ENCODE results near the gene IQGAP3. TPM values are rescaled to one million over a fixed set of nuclear protein-coding genes. Genes with fewer than 3 reads are reported as not detected.

Gene IQGAP3
- total and polyA plus RNA-seq, 2 experiments from 2014 or later, result 11.9 to 31.8 TPM

- TF ChIP-seq ETS1 (IDR thresholded peaks at IDR 0.05), result no peak
- no peak for TF ChIP-seq STAT1 (IDR thresholded peaks at IDR 0.05; ENCODE audit: unreplicated experiment)
- TF ChIP-seq ZNF114 (CRISPR knock-in tag; IDR thresholded peaks at IDR 0.05), result no peak
Measured at GRCh38 chr1:156547434-156547833, 24.9 kb downstream of the IQGAP3 start (continued).

GRCh38 chr1:156546267-156546666 lies 26.1 kb downstream of the IQGAP3 start:
- Histone ChIP-seq H3F3A (replicated peaks; ENCODE audit: low read depth) (no peaks in the 10 kb centered on the region), H3K4me1 (ENCODE audit: insufficient read depth) (no peaks in the 10 kb centered on the region), H3K36me3 (ENCODE audit: insufficient read depth) (0 out of 2 replicates have a peak, but pooled peaks cover 4% of the 10 kb centered on the region), H3K27ac (ENCODE audit: low read depth) (no peak overlapping the region), H3K9me2 (ENCODE audit: insufficient read depth) (no peaks in the 10 kb centered on the region), H3K4me2 (no peak overlapping the region), H3K27me3 (ENCODE audit: insufficient read depth) (no peaks in the 10 kb centered on the region), H3K4me3 (no peak overlapping the region), H2AFZ (no peak overlapping the region), H4K20me1 (replicated peaks; ENCODE audit: insufficient read depth) (no peaks in the 10 kb centered on the region; the same call in 1 of the 2 replicates), H3K79me2 (replicated peaks; ENCODE audit: insufficient read depth) (no peaks in the 10 kb centered on the region)
- DNase-seq (ENCODE audit: low spot score), result no peak
- H3K9me3 Mint-ChIP-seq, result no peaks in the 10 kb centered on the region
- no peak overlapping the region for H3K4me3 Mint-ChIP-seq
- H3K27me3 Mint-ChIP-seq (ENCODE audit: insufficient read depth, low read depth, poor library complexity), result peaks cover 7% of the 10 kb centered on the region
- no peak overlapping the region for H3K27ac Mint-ChIP-seq
- no peaks in the 10 kb centered on the region for H3K4me1 Mint-ChIP-seq
- peaks cover 15% of the 10 kb centered on the region for H3K36me3 Mint-ChIP-seq (ENCODE audit: low read depth)
- ATAC-seq, result no peak
- TF ChIP-seq EZH2 (IDR thresholded peaks at IDR 0.05; ENCODE audit: low read depth, unreplicated experiment) (no peak), ZNF331 (CRISPR knock-in tag; IDR thresholded peaks at IDR 0.05; ENCODE audit: low read depth) (no peak), JUNB (IDR thresholded peaks at IDR 0.05; ENCODE audit: unreplicated experiment) (no peak), ETS1 (IDR thresholded peaks at IDR 0.05) (no peak), NANOG (IDR thresholded peaks at IDR 0.05; ENCODE audit: borderline replicate concordance) (no peak), STAT1 (IDR thresholded peaks at IDR 0.05; ENCODE audit: unreplicated experiment) (no peak), ZNF462 (CRISPR knock-in tag; IDR thresholded peaks at IDR 0.05) (no peak), POLR2AphosphoS5 (IDR thresholded peaks at IDR 0.05; ENCODE audit: low read depth) (no peak), CTCF (conservative IDR thresholded peaks at IDR 0.05; ENCODE audit: low read depth in 2 of 2) (no peak), EZH2phosphoT487 (IDR thresholded peaks at IDR 0.05; ENCODE audit: unreplicated experiment) (no peak), REST (IDR thresholded peaks at IDR 0.05; ENCODE audit: unreplicated experiment) (no peak)

All from GM23338 (cell line).